Activated naive CD4-positive, alpha-beta T cell treated with anti-CD3 and anti-CD28 coated beads for 36 hours (primary cell): ENCODE measurements around the gene DNPEP. TPM values are rescaled to one million over a fixed set of nuclear protein-coding genes. Genes with fewer than 3 reads are reported as not detected.

Experiments
- CTCF ChIA-PET: fragments of 350-600 bp; sonication (Branson Sonifier 250); formaldehyde crosslinking; loops from one replicate; lab custom pipeline; 2021; ENCODE audit warnings: antibody characterized with exemption; lab: Charles Lee
- DNase-seq: peaks from one replicate; pipeline ENCODE4 v3.0.0-alpha.2; 2020
- H3K27ac Mint-ChIP-seq: one replicate; pipeline ENCODE4 v1.8.0; 2021; ENCODE audit warnings: mild to moderate bottlenecking, mixed read lengths
- H3K27me3 Mint-ChIP-seq: one replicate; pipeline ENCODE4 v1.8.0; 2021; ENCODE audit warnings: low read depth, mixed read lengths
- H3K36me3 Mint-ChIP-seq: one replicate; pipeline ENCODE4 v1.8.0; 2021; ENCODE audit warnings: low read depth, mixed read lengths
- H3K4me1 Mint-ChIP-seq: one replicate; pipeline ENCODE4 v1.8.0; 2021; ENCODE audit warnings: low read depth, mixed read lengths
- H3K4me3 Mint-ChIP-seq: one replicate; pipeline ENCODE4 v1.8.0; 2021; ENCODE audit warnings: mild to moderate bottlenecking, moderate library complexity, mixed read lengths
- H3K9me3 Mint-ChIP-seq: one replicate; pipeline ENCODE4 v1.8.0; 2021; ENCODE audit warnings: mixed read lengths
- intact Hi-C: fragments of 100-400 bp; cut with micrococcal nuclease; formaldehyde crosslinking; loops from one replicate; pipeline ENCODE4 v1.15.1; 2023
- total RNA-seq, 2 experiments: library from RNA; stranded (reverse); gene quantifications; one replicate each; pipeline ENCODE4 v1.2.3, GENCODE V29; 2021

The DNPEP gene
- total RNA-seq = 10 to 100 TPM; 67.1 to 74.2 TPM

DNA sequence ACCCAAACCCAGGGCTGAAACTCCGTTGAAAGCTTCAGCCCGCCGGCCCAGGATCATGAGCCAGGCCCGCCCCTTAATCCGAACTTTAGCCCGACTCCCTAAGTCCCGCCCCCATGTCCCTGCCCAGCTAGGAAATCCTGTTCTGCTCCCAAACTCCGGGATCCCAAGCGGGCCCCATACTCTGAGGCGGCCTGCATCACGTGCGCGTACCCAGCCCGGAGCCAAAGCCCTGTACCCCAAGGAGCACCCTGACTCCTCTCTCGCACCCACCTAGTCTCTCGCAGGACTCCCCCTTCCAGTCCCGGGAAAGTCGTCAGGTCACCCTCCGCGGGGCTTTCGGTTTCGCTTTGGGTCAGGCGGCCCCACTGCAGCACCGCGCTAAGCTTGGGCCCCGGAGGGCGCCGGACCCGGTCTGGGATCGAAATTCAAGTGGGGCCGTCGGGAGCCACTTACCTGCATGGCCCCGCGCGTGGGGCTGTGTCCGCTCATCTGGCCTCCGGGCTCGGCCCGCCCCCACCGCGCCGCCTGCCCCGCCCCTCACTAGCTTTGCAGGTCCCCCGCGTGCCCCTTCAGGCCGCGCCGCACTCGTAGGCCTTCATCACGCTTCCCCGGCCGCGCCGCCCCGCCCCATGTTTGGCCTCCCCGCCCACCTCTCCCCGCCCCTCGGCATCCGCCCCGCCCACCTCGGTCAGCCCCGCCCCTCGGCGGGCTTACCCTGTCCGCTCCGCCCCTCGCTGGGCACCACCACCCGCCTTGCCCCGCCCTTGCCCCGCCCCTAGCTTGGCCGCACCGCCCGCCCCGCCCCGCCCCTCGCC lies at the start of gene DNPEP:
DNPEP (minus strand) TSS at position 607 of the 815 bp plus-strand sequence; CDS start at position 489, 118 bp downstream.
- Mint-ChIP-seq H3K27ac (peak within 1 kb of the TSS; percentile 86), H3K4me3 (peak within 1 kb of the TSS; percentile 90), H3K27me3 (no peaks in the 10 kb centered on the region), H3K4me1 (peaks cover 23% of the 10 kb centered on the region), H3K36me3 (peaks cover 14% of the 10 kb centered on the region), H3K9me3 (no peaks in the 10 kb centered on the region)
- CTCF ChIA-PET = interaction anchor here (0.9 to 3.5 kb wide), 4 partner anchors 15 to 215 kb away, joined by 3 to 38 read pairs (median 5); no protein-coding TSS in a partner anchor
- intact Hi-C loops = loop anchor here (1.0 to 5.0 kb wide), 21 partner anchors 53 to 1775 kb away; partner anchors contain the start of genes AAMP, ABCB6, ANKZF1 and ATG9A
- peak; percentile 79 for DNase-seq

GRCh38 chr2:219437141-219437540 lies 49.4 kb upstream of the DNPEP start:
- Mint-ChIP-seq H3K4me3 (no peak overlapping the region), H3K9me3 (no peaks in the 10 kb centered on the region), H3K36me3 (no peaks in the 10 kb centered on the region), H3K27ac (no peak overlapping the region), H3K4me1 (peaks cover 12% of the 10 kb centered on the region), H3K27me3 (peaks cover 25% of the 10 kb centered on the region)
- CTCF ChIA-PET = interaction anchor here (0.6 to 1.3 kb wide), 3 partner anchors 48 to 203 kb away, joined by 3 to 4 read pairs (median 3); no protein-coding TSS in a partner anchor
- no peak for DNase-seq
- intact Hi-C loops = no loop called here

DNA sequence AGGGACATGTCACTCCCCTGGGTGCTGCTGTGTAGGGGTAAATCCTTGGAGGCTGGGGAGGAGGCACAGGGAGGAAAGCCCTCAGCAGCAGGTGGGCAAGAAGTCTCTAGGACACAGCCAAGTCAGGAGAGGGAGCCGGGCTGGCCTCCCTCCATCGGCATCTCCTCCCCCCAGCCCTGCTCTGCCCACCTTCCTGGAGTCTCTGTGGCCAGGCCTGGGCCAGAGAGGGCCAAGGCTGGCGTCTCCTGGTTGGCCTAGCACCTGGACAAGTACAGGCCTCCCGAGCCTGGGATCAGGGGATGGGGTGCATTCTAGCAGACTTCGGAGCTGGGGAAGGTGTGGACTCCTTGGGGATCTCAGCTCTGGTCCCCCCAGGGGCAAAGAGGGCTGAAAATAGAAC lies 48.8 kb upstream of the DNPEP start:
- Mint-ChIP-seq H3K36me3 (no peaks in the 10 kb centered on the region), H3K4me3 (no peak overlapping the region)
- intact Hi-C loops = no loop called here

DNA sequence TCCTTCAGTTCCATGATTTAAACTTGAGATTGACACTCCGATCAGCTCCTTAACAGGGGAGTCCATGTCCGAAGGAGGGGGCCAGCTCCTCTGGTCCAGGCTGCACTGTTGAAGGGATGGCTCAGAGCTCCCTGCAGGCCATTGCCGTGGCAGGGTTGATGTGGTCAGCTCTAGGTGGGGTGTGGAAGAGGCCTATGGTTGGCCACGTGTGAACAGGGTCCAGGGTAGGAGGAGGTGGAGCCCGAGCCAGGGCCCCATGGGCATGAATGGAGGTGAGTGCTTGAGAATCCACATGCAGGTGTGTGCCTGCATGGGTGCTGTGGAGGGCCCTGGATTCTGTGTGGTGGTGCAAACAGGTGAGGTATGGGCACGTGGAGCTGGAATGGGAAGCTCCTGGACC lies 48.0 kb upstream of the DNPEP start:
- CTCF ChIA-PET = interaction anchor here (1.3 to 1.7 kb wide), 2 partner anchors 33 to 58 kb away, joined by 3 to 7 read pairs; no protein-coding TSS in a partner anchor
- H3K4me1 Mint-ChIP-seq = peaks cover 4% of the 10 kb centered on the region
- no peaks in the 10 kb centered on the region for H3K9me3 Mint-ChIP-seq
- no peaks in the 10 kb centered on the region for H3K36me3 Mint-ChIP-seq
- H3K27ac Mint-ChIP-seq = no peak overlapping the region
- peaks cover 21% of the 10 kb centered on the region for H3K27me3 Mint-ChIP-seq
- intact Hi-C loops = no loop called here
- no peak overlapping the region for H3K4me3 Mint-ChIP-seq
- DNase-seq = no peak

More for the DNA sequence above, 48.8 kb upstream of the DNPEP start:
- DNase-seq = no peak
- CTCF ChIA-PET = interaction anchor here (0.7 to 1.7 kb wide), 3 partner anchors 34 to 58 kb away, joined by 3 to 7 read pairs (median 4); no protein-coding TSS in a partner anchor
- Mint-ChIP-seq H3K27ac (no peak overlapping the region), H3K4me1 (peaks cover 11% of the 10 kb centered on the region), H3K27me3 (peaks cover 25% of the 10 kb centered on the region), H3K9me3 (no peaks in the 10 kb centered on the region)

GRCh38 chr2:219434718-219435525 lies 47.2 kb upstream of the DNPEP start, which contains the start of gene SPEG:
Gene SPEG (plus strand): TSS chr2:219434843. CDS start chr2:219434978, 135 bp downstream.
- peaks cover 4% of the 10 kb centered on the region for H3K4me1 Mint-ChIP-seq
- no peaks in the 10 kb centered on the region for H3K9me3 Mint-ChIP-seq
- CTCF ChIA-PET = interaction anchor here (1.6 to 1.7 kb wide), 2 partner anchors 32 kb away, joined by 6 to 7 read pairs; no protein-coding TSS in a partner anchor
- H3K27ac Mint-ChIP-seq = no peak within 1 kb of the TSS
- peaks cover 19% of the 10 kb centered on the region for H3K27me3 Mint-ChIP-seq
- no peak for DNase-seq
- no peak within 1 kb of the TSS for H3K4me3 Mint-ChIP-seq
- H3K36me3 Mint-ChIP-seq = no peaks in the 10 kb centered on the region
- intact Hi-C loops = loop anchor here (1.0 kb wide), 1 partner anchor 32 kb away; no protein-coding TSS in a partner anchor

GRCh38 chr2:219434468-219434717 lies 46.7 kb upstream of the DNPEP start:
- DNase-seq = no peak
- Mint-ChIP-seq H3K4me1 (peaks cover 4% of the 10 kb centered on the region), H3K4me3 (no peak overlapping the region), H3K36me3 (no peaks in the 10 kb centered on the region), H3K9me3 (no peaks in the 10 kb centered on the region), H3K27ac (no peak overlapping the region), H3K27me3 (peaks cover 19% of the 10 kb centered on the region)
- intact Hi-C loops = loop anchor here (1.0 kb wide), 1 partner anchor 31 kb away; no protein-coding TSS in a partner anchor
- CTCF ChIA-PET = interaction anchor here (0.6 to 1.6 kb wide), 4 partner anchors 13 to 134 kb away, joined by 3 to 6 read pairs (median 4); no protein-coding TSS in a partner anchor

DNA sequence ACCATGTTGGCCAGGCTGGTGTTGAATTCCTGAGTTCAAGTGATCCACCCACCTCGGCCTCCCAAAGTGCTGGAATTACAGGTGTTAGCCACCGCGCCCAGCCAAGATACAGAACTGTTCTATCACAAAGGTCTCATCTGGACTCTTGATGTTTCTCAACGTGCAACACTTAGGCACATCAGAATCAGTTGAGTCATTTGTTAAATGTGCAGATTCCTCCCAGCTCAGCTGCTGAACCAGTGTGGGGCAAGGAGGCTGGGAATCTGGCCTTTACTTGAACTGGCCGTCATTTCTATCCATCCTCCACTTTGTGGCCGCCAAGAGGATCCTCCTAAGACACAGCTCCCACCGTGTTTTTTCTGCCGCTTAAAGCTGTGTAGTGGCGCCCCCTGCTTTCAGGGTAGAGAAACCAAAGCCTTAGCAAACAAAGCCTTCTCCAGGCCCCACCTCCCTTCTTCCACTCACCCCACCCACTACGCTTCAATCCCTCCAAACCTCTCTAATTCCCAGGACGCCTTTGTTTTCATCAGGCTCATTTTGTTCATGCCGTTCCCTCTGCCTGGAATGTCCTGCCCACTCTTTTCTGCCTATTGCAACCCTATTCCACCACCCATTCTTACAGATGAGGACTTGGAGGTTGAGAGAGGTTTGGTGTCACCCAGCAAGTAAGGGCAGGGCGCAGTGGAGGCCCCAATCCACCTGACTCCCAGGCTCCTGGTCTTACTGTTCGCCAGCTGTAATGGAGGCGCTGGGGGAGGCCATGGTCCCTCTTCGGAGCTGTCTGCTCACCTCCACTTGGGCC lies 46.2 kb upstream of the DNPEP start:
- Mint-ChIP-seq H3K4me3 (no peak overlapping the region), H3K27me3 (peaks cover 19% of the 10 kb centered on the region), H3K27ac (no peak overlapping the region), H3K36me3 (no peaks in the 10 kb centered on the region), H3K4me1 (peaks cover 4% of the 10 kb centered on the region), H3K9me3 (no peaks in the 10 kb centered on the region)
- CTCF ChIA-PET = interaction anchor here (0.6 to 1.6 kb wide), 6 partner anchors 9 to 133 kb away, joined by 3 to 6 read pairs (median 4); no protein-coding TSS in a partner anchor
- peak; percentile 61 for DNase-seq
- intact Hi-C loops = loop anchor here (1.0 to 2.0 kb wide), 2 partner anchors 25 to 31 kb away; no protein-coding TSS in a partner anchor

GRCh38 chr2:219430633-219431615 lies 43.2 kb upstream of the DNPEP start:
- no peak overlapping the region for H3K4me3 Mint-ChIP-seq
- intact Hi-C loops = no loop called here
- H3K9me3 Mint-ChIP-seq = no peaks in the 10 kb centered on the region
- H3K27me3 Mint-ChIP-seq = peaks cover 15% of the 10 kb centered on the region
- CTCF ChIA-PET = interaction anchor here (1.1 to 1.6 kb wide), 2 partner anchors 9 to 65 kb away, joined by 3 to 4 read pairs; a partner anchor contains a TSS
- H3K4me1 Mint-ChIP-seq = peaks cover 4% of the 10 kb centered on the region
- H3K36me3 Mint-ChIP-seq = no peaks in the 10 kb centered on the region
- no peak overlapping the region for H3K27ac Mint-ChIP-seq
- no peak for DNase-seq

- H3K4me1 Mint-ChIP-seq = peaks cover 4% of the 10 kb centered on the region
- no peak for DNase-seq
- intact Hi-C loops = no loop called here
- CTCF ChIA-PET = interaction anchor here (0.7 to 1.6 kb wide), 3 partner anchors 9 to 66 kb away, joined by 3 to 4 read pairs (median 3); a partner anchor contains a TSS
- no peak overlapping the region for H3K4me3 Mint-ChIP-seq
- H3K27ac Mint-ChIP-seq = no peak overlapping the region
- H3K27me3 Mint-ChIP-seq = peaks cover 7% of the 10 kb centered on the region
- H3K36me3 Mint-ChIP-seq = no peaks in the 10 kb centered on the region
- H3K9me3 Mint-ChIP-seq = no peaks in the 10 kb centered on the region
These were observed 42.4 kb upstream of the DNPEP start for GRCh38 chr2:219429958-219430606.

GRCh38 chr2:219428469-219428868 lies 40.8 kb upstream of the DNPEP start:
- intact Hi-C loops = no loop called here
- DNase-seq = no peak
- no peaks in the 10 kb centered on the region for H3K4me1 Mint-ChIP-seq
- no peaks in the 10 kb centered on the region for H3K9me3 Mint-ChIP-seq
- H3K36me3 Mint-ChIP-seq = no peaks in the 10 kb centered on the region
- H3K27ac Mint-ChIP-seq = no peak overlapping the region
- CTCF ChIA-PET = no interaction called here
- H3K4me3 Mint-ChIP-seq = no peak overlapping the region
- H3K27me3 Mint-ChIP-seq = no peaks in the 10 kb centered on the region
